22Rv1 (cell line): Measurements from ENCODE around the gene IL1R1.

ENCODE experiments used
- CTCF ChIP-seq: fragments of 450-650 bp; IDR thresholded peaks from 2 replicates; pipeline ENCODE4 v1.5.1; 2017; ENCODE audit warnings: mild to moderate bottlenecking
- ZFX ChIP-seq: fragments of 450-650 bp; IDR thresholded peaks from 2 replicates; pipeline ENCODE4 v1.6.1; 2017; ENCODE audit warnings: antibody characterized with exemption, borderline replicate concordance

- TF ChIP-seq CTCF (no peak), ZFX (no peak)
Measured at GRCh38 chr2:102141011-102141943, 1.3 kb upstream of the IL1R1 start.
